Hypothalamus (tissue), 51 donors: ENCODE measurements around the gene KCNQ2.

Experiments
- DNase-seq, 51 donors: peaks; one replicate each; lab custom pipeline; 2025; lab: John Stamatoyannopoulos, UW

Gene KCNQ2

GRCh38 chr20:63422653-63423052 is 49.8 kb downstream of the KCNQ2 start:
- DNase-seq, result no peak

GRCh38 chr20:63421913-63422312 is 50.5 kb downstream of the KCNQ2 start:
- DNase-seq, result no peak

GRCh38 chr20:63421094-63421692 is 51.3 kb downstream of the KCNQ2 start:
- no peak for DNase-seq

GRCh38 chr20:63420359-63421093 is 51.9 kb downstream of the KCNQ2 start:
- DNase-seq, result no peak

GRCh38 chr20:63419299-63419698 is 53.2 kb downstream of the KCNQ2 start:
- DNase-seq, result no peak

- DNase-seq, result no peak
These were observed 53.8 kb downstream of the KCNQ2 start for GRCh38 chr20:63418617-63419016.

GRCh38 chr20:63417738-63418120 is 54.7 kb downstream of the KCNQ2 start:
- DNase-seq, result no peak

GRCh38 chr20:63417097-63417737 is 55.2 kb downstream of the KCNQ2 start:
- DNase-seq, result no peak

- DNase-seq, result no peak
These were observed 55.8 kb downstream of the KCNQ2 start for GRCh38 chr20:63416631-63417030.

GRCh38 chr20:63415647-63416391 is 56.6 kb downstream of the KCNQ2 start:
- no peak for DNase-seq

GRCh38 chr20:63414720-63415430 is 57.6 kb downstream of the KCNQ2 start:
- DNase-seq, result no peak

GRCh38 chr20:63413963-63414684 is 58.3 kb downstream of the KCNQ2 start:
- DNase-seq, result no peak

- no peak for DNase-seq
These were observed 59.1 kb downstream of the KCNQ2 start for GRCh38 chr20:63413323-63413722.

- DNase-seq, result no peak
These were observed 59.6 kb downstream of the KCNQ2 start for GRCh38 chr20:63412889-63413288.

GRCh38 chr20:63411898-63412631 is 60.4 kb downstream of the KCNQ2 start:
- DNase-seq, result no peak

- DNase-seq, result no peak
These were observed 61.1 kb downstream of the KCNQ2 start for GRCh38 chr20:63411151-63411897.

- no peak for DNase-seq
These were observed 62.5 kb downstream of the KCNQ2 start for GRCh38 chr20:63409834-63410435.
